Endothelial cell of umbilical vein (primary cell): ENCODE results near the gene PRRX2. TPM values are rescaled to one million over a fixed set of nuclear protein-coding genes. Genes with fewer than 3 reads are reported as not detected.

ENCODE experiments used
- BruUV-seq: library from RNA; stranded (reverse); fragments of 400-500 nt; replicated peaks from 2 replicates; lab custom pipeline; 2021; lab: Mats Ljungman, UMichigan
- CTCF ChIA-PET: fragments of 300-600, 350-600 bp; sonication (Branson Sonifier 250); formaldehyde crosslinking; loops from one replicate; lab custom pipeline; 2021; ENCODE audit warnings: antibody characterized with exemption, inconsistent platforms; lab: Charles Lee
- POLR2A ChIA-PET: fragments of 300-600, 350-600 bp; sonication (Branson Sonifier 250); formaldehyde crosslinking; loops from one replicate; lab custom pipeline; 2021; ENCODE audit warnings: antibody characterized with exemption, inconsistent platforms; lab: Charles Lee
- DNase-seq: peaks from one replicate; pipeline ENCODE4 v3.0.0-alpha.2; 2011; ENCODE audit warnings: low read depth, low spot score
- FAIRE-seq: peaks from 2 replicates; lab custom pipeline; 2011; peaks lifted over from hg19 to GRCh38; lab: Jason Lieb, UNC
- H2AFZ ChIP-seq: 2 replicates; pipeline ENCODE4 v1.6.0; 2012; ENCODE audit warnings: low read depth, low read length, control low read depth, inconsistent platforms
- H3K27ac ChIP-seq: 2 replicates; pipeline ENCODE4 v1.5.1; 2011; ENCODE audit warnings: low read depth, mild to moderate bottlenecking, control low read depth, low read length, moderate library complexity; ENCODE audit not compliant: insufficient read depth
- H3K27me3 ChIP-seq, 2 experiments: 2 replicates each; pipeline versions ENCODE4 v1.6.0 to v1.6.1; 2011; ENCODE audit warnings: low read length in 2 of 2, mixed read lengths in 1 of 2; ENCODE audit not compliant: control insufficient read depth in 2 of 2, insufficient read depth in 2 of 2
- H3K36me3 ChIP-seq, 2 experiments: 2 replicates in 1 of 2; 3 replicates in 1 of 2; pipeline ENCODE4 v1.5.1; 2011; ENCODE audit warnings: low read length in 2 of 2, mild to moderate bottlenecking in 1 of 2, moderate library complexity in 1 of 2; ENCODE audit not compliant: control insufficient read depth in 2 of 2, insufficient read depth in 2 of 2; ENCODE audit errors: extremely low read depth in 1 of 2
- H3K4me1 ChIP-seq: 3 replicates; pipeline ENCODE4 v1.5.1; 2011; ENCODE audit warnings: mild to moderate bottlenecking, low read length; ENCODE audit not compliant: control insufficient read depth, insufficient read depth; ENCODE audit errors: extremely low read depth
- H3K4me2 ChIP-seq: 2 replicates; pipeline ENCODE4 v1.6.1; 2011; ENCODE audit warnings: low read length, control low read depth, mixed read lengths; ENCODE audit not compliant: insufficient read depth
- H3K4me3 ChIP-seq, 3 experiments: fragments of 200-600 bp in 1 of 3; sonication (generic), shearing (Covaris generic) in 1 of 3; replicated peaks in 1 of 3; 2 replicates each; pipeline ENCODE4 v1.5.1; 2011 to 2016; ENCODE audit warnings: control low read depth in 3 of 3, low read length in 3 of 3, mild to moderate bottlenecking in 2 of 3, inconsistent platforms in 1 of 3, low read depth in 1 of 3, moderate library complexity in 1 of 3; ENCODE audit not compliant: insufficient read depth in 1 of 3
- H3K79me2 ChIP-seq: 2 replicates; pipeline ENCODE4 v1.6.0; 2012; ENCODE audit warnings: low read length, inconsistent platforms; ENCODE audit not compliant: control insufficient read depth, insufficient read depth
- H3K9ac ChIP-seq: replicated peaks from 2 replicates; pipeline ENCODE3; 2011; ENCODE audit warnings: low read length, control low read depth; ENCODE audit not compliant: insufficient read depth; ENCODE audit errors: extremely low read depth
- H3K9me1 ChIP-seq: replicated peaks from 3 replicates; pipeline ENCODE4 v1.6.0; 2011; ENCODE audit warnings: mild to moderate bottlenecking, low read length; ENCODE audit not compliant: control insufficient read depth, insufficient read depth; ENCODE audit errors: extremely low read depth
- H3K9me3 ChIP-seq: replicated peaks from 2 replicates; pipeline ENCODE4 v1.5.1; 2012; ENCODE audit warnings: low read length, inconsistent platforms; ENCODE audit not compliant: control insufficient read depth, insufficient read depth
- H4K20me1 ChIP-seq: replicated peaks from 2 replicates; pipeline ENCODE3; 2011; ENCODE audit warnings: mild to moderate bottlenecking, low read length; ENCODE audit not compliant: control insufficient read depth, insufficient read depth; ENCODE audit errors: extremely low read depth
- EZH2 ChIP-seq: IDR thresholded peaks from 2 replicates; pipeline ENCODE4 v1.6.1; 2012; ENCODE audit warnings: borderline replicate concordance, low read depth, mild to moderate bottlenecking, moderate library complexity, low read length, inconsistent platforms; ENCODE audit not compliant: severe bottlenecking
- FOS ChIP-seq: IDR thresholded peaks from 2 replicates; pipeline ENCODE4 v1.6.1; 2011; ENCODE audit warnings: mild to moderate bottlenecking, low read length, moderate library complexity, borderline replicate concordance; ENCODE audit not compliant: insufficient read depth
- GATA2 ChIP-seq: IDR thresholded peaks from 2 replicates; pipeline ENCODE4 v1.7.0; 2011; ENCODE audit warnings: low read depth, mild to moderate bottlenecking, moderate library complexity, mixed read lengths, low read length; ENCODE audit not compliant: insufficient read length, insufficient read depth
- JUN ChIP-seq: IDR thresholded peaks from 2 replicates; pipeline ENCODE4 v1.6.1; 2011; ENCODE audit warnings: borderline replicate concordance, low read depth; ENCODE audit not compliant: insufficient read length, insufficient read depth
- MYC ChIP-seq: IDR thresholded peaks from one replicate; pipeline ENCODE4 v1.6.1; 2011; ENCODE audit warnings: mild to moderate bottlenecking, low read depth, low read length
- POLR2A ChIP-seq: IDR thresholded peaks from 2 replicates; pipeline ENCODE4 v1.6.1; 2012; ENCODE audit warnings: low read depth, mild to moderate bottlenecking, control low read depth, low read length
- POLR2AphosphoS5 ChIP-seq: IDR thresholded peaks from 2 replicates; pipeline ENCODE4 v1.6.1; 2012; ENCODE audit warnings: low read depth, mild to moderate bottlenecking, control low read depth, low read length, moderate library complexity; ENCODE audit not compliant: insufficient read depth
- dilution Hi-C: fragments of 300-500 bp; cut with MboI; formaldehyde crosslinking; loops from one replicate; pipeline ENCODE4 v1.15.0; 2019; ENCODE audit warnings: low sequenced_read_pairs; ENCODE audit not compliant: extremely low pct_ligation_motif_present
- intact Hi-C: fragments of 100-400 bp; cut with micrococcal nuclease; formaldehyde crosslinking; loops from one replicate; pipeline ENCODE4 v1.10.0; 2022
- polyA plus RNA-seq, 4 experiments: library from polyadenylated mRNA; depleted of rRNA in 3 of 4; stranded (reverse) in 3 of 4; unstranded in 1 of 4; fragments of >200 nt; gene quantifications; 2 replicates each; pipeline versions ENCODE4 v1.2.1 to v1.2.3, GENCODE V29; 2011 to 2012; ENCODE audit warnings: missing spikeins in 1 of 4
- total RNA-seq: library from RNA; stranded (reverse); gene quantifications from 2 replicates; pipeline ENCODE4 v1.2.3, GENCODE V29; 2021
- TF ChIP-seq, protein P1 (sequence below), 2 donors: IDR thresholded peaks; 1 replicate in 1 of 2; 2 replicates in 1 of 2; pipeline ENCODE4 v1.5.1; 2011; ENCODE audit warnings: low read length in 2 of 2, mild to moderate bottlenecking in 2 of 2, moderate library complexity in 2 of 2, control low read depth in 1 of 2, inconsistent platforms in 1 of 2, low read depth in 1 of 2; ENCODE audit not compliant: insufficient read depth in 1 of 2; ENCODE audit errors: extremely low read depth in 1 of 2
- TF ChIP-seq, protein P2 (sequence below): IDR thresholded peaks from 2 replicates; pipeline ENCODE4 v1.6.1; 2011; ENCODE audit not compliant: insufficient read depth, insufficient read length

Gene PRRX2
- total and polyA plus RNA-seq, 2 donors (not counting 3 experiments of a cell fraction or from before 2014, with no cell fraction given): 0.19 to 0.77 TPM

DNA sequence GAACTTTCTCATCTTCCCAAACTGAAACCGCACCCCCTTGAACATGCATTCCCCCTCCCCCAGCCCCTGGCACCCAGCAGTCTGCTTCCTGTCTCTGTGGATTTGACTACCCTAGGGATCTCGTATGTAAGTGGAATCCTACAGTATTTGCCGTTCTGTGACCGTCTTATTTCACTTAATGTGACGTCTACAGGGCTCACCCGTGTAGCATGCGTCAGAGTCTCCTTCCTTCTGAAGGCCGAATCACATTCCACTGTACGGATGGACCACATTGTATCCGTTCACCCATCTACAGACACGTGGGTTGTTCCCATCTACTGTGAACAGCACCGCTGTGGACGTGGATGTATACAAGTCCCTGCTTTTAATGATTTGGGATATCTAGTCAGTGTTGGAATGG, 4.5 kb downstream of the PRRX2 start:
- Histone ChIP-seq H3K4me1 (no peaks in the 10 kb centered on the region), H3K9me1 (no peaks in the 10 kb centered on the region), H3K4me2 (no peak overlapping the region), H4K20me1 (no peaks in the 10 kb centered on the region), H3K27me3 (peaks cover 4 to 9% of the 10 kb centered on the region in 2 experiments), H3K79me2 (no peaks in the 10 kb centered on the region), H2AFZ (no peak overlapping the region), H3K36me3 (no peaks in the 10 kb centered on the region), H3K9ac (no peak overlapping the region), H3K9me3 (no peaks in the 10 kb centered on the region), H3K4me3 (no peak overlapping the region), H3K27ac (no peak overlapping the region)
- TF ChIP-seq, protein P1, sequence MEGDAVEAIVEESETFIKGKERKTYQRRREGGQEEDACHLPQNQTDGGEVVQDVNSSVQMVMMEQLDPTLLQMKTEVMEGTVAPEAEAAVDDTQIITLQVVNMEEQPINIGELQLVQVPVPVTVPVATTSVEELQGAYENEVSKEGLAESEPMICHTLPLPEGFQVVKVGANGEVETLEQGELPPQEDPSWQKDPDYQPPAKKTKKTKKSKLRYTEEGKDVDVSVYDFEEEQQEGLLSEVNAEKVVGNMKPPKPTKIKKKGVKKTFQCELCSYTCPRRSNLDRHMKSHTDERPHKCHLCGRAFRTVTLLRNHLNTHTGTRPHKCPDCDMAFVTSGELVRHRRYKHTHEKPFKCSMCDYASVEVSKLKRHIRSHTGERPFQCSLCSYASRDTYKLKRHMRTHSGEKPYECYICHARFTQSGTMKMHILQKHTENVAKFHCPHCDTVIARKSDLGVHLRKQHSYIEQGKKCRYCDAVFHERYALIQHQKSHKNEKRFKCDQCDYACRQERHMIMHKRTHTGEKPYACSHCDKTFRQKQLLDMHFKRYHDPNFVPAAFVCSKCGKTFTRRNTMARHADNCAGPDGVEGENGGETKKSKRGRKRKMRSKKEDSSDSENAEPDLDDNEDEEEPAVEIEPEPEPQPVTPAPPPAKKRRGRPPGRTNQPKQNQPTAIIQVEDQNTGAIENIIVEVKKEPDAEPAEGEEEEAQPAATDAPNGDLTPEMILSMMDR (IDR thresholded peaks at IDR 0.05; ENCODE audit: extremely low read depth in 1 of 2, insufficient read depth in 1 of 2, low read depth in 1 of 2, low read length in 2 of 2): no peak
- no peak for TF ChIP-seq MYC
- no peak for TF ChIP-seq EZH2
- TF ChIP-seq, protein P2, sequence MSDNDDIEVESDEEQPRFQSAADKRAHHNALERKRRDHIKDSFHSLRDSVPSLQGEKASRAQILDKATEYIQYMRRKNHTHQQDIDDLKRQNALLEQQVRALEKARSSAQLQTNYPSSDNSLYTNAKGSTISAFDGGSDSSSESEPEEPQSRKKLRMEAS: no peak
- BruUV-seq: no TSS peak
- POLR2A ChIA-PET: no interaction called here
- dilution Hi-C loops (no loop called here), intact Hi-C loops (no loop called here)
- FAIRE-seq (no peak), DNase-seq (no peak)
- CTCF ChIA-PET: no interaction called here

DNA sequence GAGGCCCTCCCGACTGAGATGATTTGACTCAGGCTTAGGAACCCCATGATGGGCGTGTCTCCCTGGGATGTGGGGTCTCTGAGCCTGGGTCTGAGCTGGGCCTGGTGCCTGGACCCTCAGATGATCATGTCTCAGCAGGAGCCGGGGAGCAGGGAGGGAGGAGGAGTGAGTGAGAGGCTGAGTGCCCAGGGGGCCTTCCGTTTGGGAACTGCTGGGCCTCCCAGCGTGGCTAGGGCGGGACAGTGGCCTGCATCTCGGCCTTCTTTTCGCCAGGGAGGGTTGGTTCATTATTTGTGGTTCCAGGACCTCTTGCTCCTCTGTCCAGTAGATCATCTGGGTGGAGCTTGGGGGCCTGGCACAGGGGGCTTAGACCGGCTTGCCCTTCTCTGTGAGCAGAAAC, 5.6 kb downstream of the PRRX2 start:
- intact Hi-C loops: no loop called here
- Histone ChIP-seq H3K79me2 (no peaks in the 10 kb centered on the region), H3K27ac (no peak overlapping the region), H4K20me1 (no peaks in the 10 kb centered on the region), H3K9me1 (no peaks in the 10 kb centered on the region), H3K9me3 (no peaks in the 10 kb centered on the region), H3K4me3 (no peak overlapping the region), H3K27me3 (peaks cover 0 to 7% of the 10 kb centered on the region in 2 experiments), H3K4me1 (no peaks in the 10 kb centered on the region), H3K36me3 (no peaks in the 10 kb centered on the region), H2AFZ (no peak overlapping the region), H3K9ac (no peak overlapping the region), H3K4me2 (no peak overlapping the region)
- no peak for DNase-seq
- dilution Hi-C loops: no loop called here
- ChIA-PET CTCF (interaction anchor here (0.6 kb wide), 1 partner anchor 55 kb away, joined by 3 read pairs; no protein-coding TSS in a partner anchor), POLR2A (no interaction called here)
- FAIRE-seq: no peak
- BruUV-seq: no TSS peak
- TF ChIP-seq, protein P1 (IDR thresholded peaks at IDR 0.05; ENCODE audit: extremely low read depth in 1 of 2, insufficient read depth in 1 of 2, low read depth in 1 of 2, low read length in 2 of 2): no peak
- TF ChIP-seq MYC (no peak), EZH2 (no peak), POLR2AphosphoS5 (no peak), JUN (no peak), POLR2A (no peak), GATA2 (no peak), FOS (no peak)
- TF ChIP-seq, protein P2: no peak
